DND-41 (cell line): ENCODE results near the gene IFT27.

Experiments
- CTCF ChIP-seq: IDR thresholded peaks from 2 replicates; pipeline ENCODE4 v1.5.1; 2012; ENCODE audit warnings: borderline replicate concordance, low read length, moderate library complexity, mild to moderate bottlenecking; ENCODE audit not compliant: poor library complexity, severe bottlenecking; ENCODE audit errors: extremely low read depth
- EZH2 ChIP-seq: IDR thresholded peaks from 3 replicates; pipeline ENCODE4 v1.6.1; 2012; ENCODE audit warnings: borderline replicate concordance, low read depth, mild to moderate bottlenecking, moderate library complexity, low read length, inconsistent platforms; ENCODE audit not compliant: severe bottlenecking

GRCh38 chr22:36743011-36743410 is 32.9 kb downstream of the IFT27 start:
- TF ChIP-seq CTCF (no peak), EZH2 (no peak)
